NAMALWA (cell line): ENCODE results near the gene TMOD1.
"Not testable (repeated sequence)": the region's sequence is repeated elsewhere in the genome, so short reads cannot be mapped to it uniquely, and the experiment has no call there.

Experiments
- DNase-seq: peaks from one replicate; pipeline ENCODE4 v3.0.0-alpha.2; 2015; ENCODE audit warnings: low spot score

Gene TMOD1

DNA sequence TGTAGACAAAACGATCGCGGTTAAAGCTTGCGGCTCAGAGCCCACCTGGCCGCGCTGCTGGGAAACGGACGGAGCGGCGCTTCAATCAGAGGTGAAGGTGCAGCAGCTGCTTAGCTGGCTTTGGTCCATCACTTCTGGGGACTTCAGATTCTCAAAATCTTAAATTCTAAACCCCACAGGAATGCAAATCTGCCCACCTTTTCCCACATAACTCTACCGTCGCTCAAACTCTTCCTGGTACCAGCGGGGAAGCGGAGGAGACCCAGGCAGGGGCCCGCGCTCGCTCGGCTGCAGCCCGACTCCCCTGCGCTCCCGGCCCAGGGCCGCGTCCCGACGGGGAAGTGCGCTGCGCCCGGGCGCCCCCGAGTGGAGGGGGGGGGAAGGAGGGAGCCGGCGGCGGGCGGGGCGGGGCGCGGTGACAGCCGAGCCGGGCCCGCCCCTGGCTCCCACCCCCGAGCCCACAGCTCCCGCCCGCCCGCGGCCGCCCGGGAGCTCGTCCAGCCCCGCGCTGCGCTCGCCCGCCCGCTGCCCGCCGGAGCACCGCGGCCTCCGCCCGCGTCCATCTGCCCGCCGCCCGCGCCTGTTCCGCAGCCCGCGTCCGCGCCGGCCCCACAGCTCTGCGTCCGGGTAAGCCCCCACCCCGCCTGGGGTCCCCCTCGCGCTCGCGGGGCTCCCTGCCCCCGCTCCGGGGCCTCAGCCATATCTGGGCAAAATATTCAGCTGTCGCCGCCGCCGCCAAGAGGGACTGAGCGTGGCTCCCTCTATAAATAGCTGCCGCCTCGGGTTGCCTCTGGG is at the start of gene TMOD1:
TSS of gene TMOD1 (plus strand) at position 490 of the 795 bp plus-strand sequence. CDS start 22,523 bp downstream, outside the sequence.
- no peak for DNase-seq

DNA sequence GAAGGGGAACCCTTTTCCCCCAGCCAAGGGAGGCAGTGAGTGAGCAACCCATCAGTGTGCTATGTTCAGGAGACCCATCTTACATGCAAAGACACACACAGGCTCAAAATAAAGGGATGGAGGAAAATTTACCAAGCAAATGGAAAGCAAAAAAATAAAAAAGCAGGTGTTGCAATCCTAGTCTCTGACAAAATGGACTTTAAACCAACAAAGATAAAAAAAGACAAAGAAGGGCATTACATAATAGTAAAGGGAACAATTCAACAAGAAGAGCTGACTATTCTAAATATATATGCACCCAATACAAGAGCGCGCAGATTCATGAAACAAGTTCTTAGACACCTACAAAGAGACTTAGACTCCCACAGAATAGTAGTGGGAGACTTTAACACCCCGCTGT is 47.9 kb upstream of the TMOD1 start:
- not testable (repeated sequence) for DNase-seq

DNA sequence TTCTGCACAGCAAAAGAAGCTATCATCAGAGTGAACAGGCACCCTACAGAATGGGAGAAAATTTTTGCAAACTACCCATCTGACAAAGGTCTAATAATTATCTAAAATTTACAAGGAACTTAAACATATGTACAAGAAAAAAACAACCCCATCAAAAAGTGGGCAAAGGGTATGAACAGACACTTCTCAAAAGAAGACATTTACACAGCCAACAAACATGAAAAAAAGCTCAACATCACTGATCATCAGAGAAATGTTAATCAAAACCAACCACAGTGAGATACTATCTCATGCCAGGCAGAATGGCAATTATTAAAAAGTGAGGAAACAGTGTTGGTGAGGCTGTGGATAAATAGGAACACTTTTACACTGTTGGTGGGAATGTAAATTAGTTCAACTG is 44.6 kb upstream of the TMOD1 start:
- not testable (repeated sequence) for DNase-seq

DNA sequence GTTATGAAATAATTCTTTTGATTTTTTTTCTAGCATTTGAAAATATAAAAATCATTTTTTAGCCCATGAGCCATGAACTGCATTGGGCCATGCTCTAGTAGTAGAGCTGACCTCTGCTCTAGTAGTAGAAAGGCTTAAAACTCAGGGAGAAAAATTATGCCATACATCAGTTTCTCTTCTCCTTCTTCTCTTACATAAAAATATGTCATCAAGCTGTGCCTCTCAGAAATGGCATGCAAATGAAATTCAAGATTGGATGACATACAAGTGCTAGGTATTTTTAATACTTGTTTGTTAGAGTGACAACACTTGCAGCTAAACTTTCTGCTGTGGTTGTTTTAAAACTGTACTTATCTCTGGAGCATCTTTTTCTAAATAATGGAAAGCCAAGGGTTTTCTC is 42.1 kb upstream of the TMOD1 start:
- DNase-seq, result peak; percentile 5

DNA sequence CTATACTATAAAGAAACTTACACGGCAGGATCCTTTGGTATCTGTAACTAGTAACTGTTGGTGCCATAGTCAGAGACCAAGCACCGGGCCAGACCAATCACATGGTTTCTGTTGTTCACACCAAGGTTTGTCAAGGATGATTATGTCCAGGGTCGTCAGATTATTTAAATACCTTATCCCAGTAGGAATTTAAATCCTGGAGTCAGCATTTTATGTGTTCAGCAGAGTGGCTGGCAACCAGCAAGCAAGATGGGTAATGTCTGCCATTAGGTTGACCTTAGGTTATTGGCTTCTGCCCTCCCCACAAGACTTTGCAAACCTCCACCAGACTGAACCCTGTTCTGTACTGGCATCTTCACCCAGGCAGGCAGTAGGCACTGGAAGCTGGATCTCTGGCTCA is 39.3 kb upstream of the TMOD1 start:
- DNase-seq, result no peak

DNA sequence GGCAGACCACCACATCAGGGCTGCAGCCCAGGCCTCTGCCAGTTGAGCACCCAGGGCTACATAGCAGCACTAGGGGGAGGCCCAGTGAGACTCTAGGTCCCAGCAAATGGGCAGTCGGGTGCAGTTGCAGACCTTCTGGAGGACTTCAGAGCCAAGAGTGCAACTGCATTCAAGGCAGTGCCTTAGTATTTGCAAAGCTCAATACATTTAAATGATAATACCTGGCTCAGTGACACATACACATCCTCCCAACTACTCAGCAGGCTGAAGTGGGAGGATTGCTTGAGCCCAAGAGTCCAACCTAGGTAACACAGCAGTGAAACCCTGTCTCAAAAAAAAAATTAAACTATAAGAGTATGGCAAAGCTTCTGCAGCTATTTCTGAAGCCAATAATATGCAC is 38.6 kb upstream of the TMOD1 start:
- DNase-seq, result no peak

DNA sequence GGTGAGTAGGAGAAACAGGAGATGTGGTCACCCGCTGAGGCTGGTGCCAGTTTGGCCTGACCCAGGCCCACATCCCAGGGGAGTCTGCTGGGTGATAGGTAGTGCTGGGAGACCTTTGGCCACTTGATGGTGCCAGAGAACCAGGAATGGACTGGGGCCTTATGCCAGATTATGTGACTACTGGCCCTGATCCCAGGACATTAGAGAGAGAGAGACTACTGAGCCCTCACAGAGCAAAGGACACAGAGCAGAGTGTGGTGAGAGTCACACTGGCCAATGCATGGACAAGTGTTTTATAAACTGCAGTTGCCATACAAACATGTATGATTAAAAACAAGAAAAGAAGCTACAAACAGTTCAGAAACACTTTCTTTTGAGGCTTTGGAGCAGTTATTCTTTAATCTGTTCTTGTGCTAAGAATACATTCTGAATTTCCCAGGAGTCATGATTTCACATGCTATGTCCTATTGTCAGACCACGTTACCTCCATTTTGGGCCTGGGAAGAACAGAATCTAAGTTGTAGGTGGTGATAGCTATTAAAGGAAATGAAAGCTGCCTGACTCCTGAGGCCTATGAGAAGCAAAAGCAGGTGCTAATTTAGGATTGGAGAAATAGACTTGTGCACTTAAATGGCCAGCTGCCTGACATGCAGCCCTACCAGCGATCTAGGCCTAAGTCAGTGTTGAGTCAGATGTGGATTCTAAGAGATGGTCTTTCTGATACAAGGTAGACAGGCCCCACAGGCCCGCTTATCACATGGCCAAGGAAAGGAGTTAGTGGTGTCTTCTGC is 32.6 kb upstream of the TMOD1 start:
- peak; percentile 68 for DNase-seq

DNA sequence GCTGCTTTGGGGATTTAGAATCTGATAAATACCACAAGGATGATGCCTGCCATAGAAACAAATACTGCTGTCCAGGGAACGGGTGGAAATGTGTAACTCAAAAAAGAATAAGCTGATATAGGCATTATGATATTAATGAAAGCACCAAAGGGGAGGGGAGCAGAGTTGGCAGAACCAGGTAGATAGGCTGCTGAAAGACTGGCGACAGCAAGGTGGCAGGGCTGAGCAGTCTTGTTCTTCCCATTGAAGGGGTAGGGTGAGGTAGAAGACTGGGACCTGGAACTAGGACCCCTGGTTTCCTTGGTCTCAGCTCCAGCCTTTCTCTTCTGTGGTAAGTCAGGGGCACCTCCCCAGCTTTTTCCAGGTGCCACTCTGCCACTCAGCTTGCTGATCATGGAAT is 31.4 kb upstream of the TMOD1 start:
- DNase-seq, result peak; percentile 8

DNA sequence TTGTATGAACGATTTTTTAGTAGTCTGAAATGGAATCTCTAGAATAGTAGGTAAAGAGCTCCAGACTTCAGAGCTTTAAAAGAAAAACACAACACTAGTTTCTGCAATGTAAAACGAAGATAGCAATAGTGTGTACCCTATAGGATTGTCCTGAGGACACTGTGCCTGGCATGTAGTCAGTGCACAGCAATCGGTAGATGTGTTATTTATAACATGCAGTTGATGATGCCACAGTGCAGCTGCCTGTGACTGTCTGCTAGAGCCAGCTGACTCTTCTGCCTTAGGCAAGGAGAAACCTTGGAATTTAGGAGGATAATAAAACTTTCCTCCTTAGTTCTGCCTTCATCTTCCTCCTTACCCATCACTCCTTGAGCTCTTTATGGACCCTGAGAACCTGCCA is 27.7 kb upstream of the TMOD1 start:
- DNase-seq, result no peak

DNA sequence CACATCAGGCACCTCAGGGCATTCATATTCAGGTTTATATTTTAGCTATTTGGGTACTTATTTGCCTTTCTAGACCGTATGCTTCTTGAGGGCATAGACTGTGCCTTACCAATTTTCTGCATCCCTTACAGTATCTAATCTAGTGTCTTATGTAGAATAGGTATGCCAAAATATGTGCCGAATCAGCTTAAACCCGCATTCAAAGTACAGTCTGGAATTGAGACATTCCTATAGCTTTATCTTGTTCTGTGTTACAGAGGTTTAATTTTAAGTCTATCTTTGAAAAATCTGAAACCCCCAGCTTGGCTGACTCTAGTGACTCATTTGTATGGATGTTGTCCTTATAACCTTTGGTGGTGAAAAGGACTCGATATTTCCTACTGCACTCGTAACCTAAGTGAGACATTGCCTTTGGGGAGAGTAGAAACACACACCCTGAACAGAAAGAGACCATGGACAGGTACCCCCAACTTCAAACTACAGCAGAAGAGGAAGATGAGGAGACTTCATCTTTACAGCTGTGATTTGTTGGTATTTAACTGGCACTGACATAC is 27.0 kb upstream of the TMOD1 start:
- DNase-seq, result no peak

DNA sequence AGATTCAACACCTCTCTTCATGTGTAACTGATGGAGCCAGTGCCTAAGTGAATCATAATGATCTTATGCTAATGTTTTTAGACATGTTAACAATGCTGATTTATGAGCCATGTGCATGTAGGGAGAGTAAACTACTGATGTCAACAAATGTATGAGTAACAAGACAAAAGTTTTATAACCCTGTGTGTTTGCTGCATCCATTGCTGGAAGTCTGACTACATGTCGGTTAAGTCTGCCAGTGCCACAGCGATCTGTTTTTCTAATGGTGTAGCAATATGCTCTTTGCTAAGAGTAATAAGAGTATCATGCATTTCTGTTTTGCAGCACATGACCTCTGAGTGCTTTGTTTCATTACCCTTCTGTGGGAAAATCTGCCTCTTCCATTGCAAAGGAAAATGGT is 26.4 kb upstream of the TMOD1 start:
- DNase-seq, result no peak

DNA sequence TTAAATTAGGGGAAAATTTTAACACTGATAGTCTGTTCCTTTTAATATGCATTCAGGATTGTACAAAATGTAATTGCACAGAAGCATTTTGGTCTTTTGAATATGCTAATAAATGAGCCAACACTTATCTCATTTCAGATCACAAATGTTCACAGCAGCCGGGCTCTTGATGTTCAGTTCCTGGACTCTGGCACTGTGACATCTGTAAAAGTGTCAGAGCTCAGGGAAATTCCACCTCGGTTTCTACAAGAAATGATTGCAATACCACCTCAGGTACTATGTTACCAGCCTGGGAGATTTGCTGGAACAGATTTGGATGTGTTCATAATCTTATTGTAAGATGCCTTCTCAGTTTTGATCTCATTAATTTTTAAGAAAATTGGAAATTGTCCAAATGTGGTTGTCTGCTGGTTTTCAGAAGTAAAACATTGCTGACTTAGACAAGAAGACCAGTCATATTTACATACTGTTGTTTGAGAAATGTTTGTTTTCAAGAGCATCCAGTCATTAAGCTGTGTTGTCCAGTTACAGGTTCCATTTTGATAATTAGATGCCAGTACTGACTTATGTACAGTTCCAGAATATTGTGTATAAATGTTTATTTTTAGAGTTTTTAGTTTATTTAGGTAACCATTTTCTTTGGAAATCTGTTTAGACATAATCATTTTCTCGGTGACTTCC is 23.0 kb upstream of the TMOD1 start:
- DNase-seq, result no peak

DNA sequence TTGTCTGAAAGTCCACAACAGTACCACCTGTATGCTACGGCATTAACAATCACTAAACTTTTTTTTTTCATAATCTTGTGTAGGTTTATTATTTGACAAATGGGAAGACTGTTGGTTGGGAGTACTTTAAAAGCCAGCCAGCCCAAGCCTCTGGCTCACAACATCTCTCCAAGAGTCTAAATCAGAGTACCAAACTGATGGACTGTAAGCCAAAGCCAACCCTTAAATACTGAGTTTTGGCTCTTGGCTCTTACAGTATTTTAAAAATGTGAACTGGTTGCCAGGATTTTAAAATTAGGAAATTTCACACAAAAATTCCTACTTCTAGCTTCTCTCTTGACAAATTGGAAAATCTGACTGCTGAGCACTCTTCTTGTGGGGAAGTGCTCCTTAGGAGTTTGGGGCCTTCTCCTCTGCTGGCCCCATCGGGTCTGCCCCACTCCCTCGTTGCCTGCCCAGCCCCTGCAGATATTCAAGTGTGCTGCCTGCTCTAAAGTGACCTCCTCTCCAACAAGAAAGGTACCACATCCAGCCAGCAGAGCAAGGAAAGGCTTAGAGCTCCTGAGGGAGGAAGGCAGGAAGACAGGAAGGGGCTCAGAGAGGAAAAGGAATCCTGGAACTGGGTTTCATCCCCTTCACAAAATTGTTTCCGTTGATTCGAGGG is 21.8 kb upstream of the TMOD1 start:
- no peak for DNase-seq

DNA sequence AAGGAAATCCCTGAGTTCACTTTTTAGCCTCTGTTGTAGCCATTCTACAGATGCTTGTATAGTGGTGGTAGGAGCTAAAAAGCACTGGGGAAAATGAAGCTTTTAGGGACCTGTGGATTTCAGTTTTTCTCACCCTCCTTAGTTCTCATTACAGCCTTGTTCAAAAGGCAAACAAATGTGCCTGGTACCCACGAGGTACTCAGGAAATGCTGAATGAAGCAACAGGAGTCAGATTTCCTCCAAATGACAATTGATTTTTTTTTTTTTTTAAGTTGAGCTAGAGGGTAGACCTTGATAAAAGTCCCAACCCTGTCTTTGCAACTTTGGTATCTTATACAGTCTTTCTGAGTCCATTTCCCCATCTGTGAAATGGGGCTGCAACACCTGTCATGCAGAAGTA is 21.3 kb upstream of the TMOD1 start:
- DNase-seq, result no peak

DNA sequence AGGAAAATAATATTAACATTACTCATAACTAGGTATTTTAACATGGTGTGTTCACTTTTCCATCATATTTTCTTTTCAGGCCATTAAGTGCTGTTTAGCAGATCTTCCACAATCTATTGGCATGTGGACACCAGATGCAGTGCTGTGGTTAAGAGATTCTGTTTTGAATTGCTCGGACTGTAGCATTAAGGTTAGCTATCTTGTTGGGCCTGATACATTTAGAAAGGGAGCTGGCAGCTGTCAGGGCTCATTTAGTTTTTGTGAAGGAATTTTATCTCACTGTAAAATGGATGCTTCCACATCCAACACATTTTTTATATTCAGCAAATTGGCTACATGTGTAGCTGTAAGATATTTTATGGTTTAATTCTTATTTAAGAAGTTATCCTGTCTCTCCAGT is 20.7 kb upstream of the TMOD1 start:
- no peak for DNase-seq

DNA sequence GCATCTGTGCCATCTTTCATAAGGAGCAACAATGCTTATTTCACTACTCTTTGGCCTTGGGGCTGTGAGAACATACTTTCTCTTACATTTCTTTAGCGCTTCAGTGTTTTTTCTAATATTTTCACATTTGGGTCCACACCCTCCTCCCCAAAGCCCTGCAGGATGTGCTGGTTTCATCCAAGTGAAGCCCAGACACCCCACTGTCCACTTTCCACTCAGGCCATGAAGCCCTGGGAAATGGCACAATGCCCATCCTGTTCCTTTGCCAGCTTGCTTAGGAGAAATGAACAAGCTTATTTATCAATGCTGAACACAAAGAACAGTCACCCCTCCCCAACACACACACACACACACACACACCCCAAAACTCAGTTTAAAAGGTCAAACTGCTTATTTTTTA is 17.3 kb upstream of the TMOD1 start:
- no peak for DNase-seq

DNA sequence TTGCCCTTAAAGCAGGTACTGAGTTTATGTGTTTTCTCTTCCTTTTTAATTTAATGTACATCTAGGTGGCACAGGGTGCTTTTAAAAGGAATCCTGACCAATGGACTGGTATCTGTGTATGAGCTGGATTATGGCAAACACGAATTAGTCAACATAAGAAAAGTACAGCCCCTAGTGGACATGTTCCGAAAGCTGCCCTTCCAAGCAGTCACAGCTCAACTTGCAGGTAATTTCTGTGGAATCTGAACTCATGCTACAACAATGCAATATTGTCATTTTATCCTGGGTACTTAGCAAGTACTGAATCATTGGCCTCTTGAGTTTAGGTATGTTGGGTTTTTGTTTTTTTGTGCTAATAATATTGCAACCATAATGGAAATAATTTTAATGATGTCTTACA is 14.4 kb upstream of the TMOD1 start:
- peak; percentile 20 for DNase-seq

DNA sequence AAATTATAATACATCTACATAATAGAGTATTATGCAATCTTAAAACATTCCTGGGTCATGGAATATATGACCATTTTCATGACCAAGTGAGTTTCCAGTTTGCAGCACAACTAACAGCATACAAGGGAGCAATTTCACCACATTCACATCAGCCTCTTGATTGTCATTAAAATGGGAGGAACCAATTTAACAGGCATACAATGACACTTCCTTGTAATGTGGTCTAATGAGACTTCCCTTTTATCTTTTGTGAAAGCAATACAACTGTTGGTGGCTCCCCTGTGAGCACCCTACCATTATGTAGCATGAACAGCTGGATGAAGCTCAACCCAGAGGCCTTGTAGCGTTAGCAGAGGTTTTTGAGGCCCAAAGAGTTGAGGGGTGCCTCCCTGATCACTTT is 13.6 kb upstream of the TMOD1 start:
- no peak for DNase-seq

DNA sequence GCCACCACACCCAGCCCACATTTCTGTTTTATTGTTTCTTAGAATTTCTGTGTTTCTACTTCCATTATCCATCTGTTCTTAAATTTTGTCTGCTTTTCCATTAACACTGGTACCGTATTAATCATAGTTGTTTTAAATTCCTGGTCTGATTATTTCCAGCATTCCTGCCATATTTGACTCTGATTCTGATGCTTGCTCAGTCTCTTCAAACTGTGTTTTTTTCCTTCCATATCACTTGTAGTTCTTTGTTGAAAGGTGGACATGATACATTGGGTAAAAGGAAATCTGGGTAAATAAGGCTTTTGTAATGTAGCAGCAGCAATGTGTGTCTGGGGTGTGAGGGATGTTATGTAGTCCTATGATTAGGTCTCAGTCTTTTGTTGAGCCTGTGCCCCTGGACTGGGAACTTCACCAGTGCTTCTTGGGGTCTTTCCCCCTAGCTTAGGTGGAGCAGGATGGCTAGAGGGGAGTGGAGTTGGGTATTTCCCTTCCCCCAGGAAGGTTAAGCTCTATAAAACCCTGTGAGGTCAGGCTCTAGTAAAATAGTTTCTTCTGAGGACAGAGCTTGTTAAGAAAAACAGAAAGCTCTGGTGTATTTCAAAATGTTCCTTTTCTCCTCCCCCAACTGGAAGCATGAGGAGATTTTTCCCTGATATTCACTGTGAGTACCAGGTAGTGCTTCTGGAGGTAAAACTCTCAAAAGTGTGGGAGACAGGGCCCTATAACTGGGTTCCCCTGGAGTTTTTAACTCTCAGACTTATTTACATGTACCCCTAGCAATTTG is 10.1 kb upstream of the TMOD1 start:
- no peak for DNase-seq

DNA sequence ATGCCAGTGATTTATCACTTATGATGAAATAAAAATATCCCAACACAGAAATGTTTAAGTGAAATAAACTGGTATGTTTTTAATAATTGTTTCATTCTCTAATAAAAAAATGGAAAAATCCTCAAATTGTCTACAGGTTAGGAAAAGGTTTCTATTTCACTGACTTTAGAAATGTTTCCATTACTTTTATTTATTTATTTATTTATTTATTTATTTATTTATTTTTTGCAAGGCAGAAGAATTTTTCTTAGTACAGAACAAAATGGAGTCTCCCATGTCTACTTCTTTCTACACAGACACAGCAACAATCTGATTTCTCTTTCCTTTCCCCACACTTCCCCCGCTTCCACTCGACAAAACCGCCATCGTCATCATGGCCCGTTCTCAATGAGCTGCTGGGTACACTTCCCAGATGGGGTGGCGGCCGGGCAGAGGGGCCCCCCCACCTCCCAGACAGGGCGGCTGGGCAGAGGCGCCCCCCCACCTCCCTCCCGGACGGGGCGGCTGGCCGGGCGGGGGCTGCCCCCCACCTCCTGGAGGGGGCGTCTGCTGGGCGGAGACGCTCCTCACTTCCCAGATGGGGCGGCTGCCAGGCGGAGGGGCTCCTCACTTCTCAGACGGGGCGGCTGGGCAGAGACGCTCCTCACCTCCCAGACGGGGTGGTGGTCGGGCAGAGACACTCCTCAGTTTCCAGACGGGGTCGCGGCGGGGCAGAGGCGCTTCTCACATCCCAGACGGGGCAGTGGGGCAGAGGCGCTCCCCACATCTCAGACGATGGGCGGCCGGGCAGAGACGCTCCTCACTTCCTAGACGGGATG is 3.7 kb upstream of the TMOD1 start:
- not testable (repeated sequence) for DNase-seq
